Measurements from ENCODE around the gene ANKAR.
"Not testable (repeated sequence)": the region's sequence is repeated elsewhere in the genome, so short reads cannot be mapped to it uniquely, and the experiment has no call there.

The ANKAR gene

GRCh38 chr2:189641590-189641989 is 32.9 kb upstream of the ANKAR start:
- no peak for DNase-seq
- no peak for TF ChIP-seq CTCF (IDR thresholded peaks at IDR 0.05; ENCODE audit: low read depth, low read length)
- Histone ChIP-seq H3K27me3 (no peaks in the 10 kb centered on the region), H3K36me3 (no peaks in the 10 kb centered on the region), H3K4me3 (ENCODE audit: low read depth, low read length) (no peak overlapping the region), H3K4me1 (no peaks in the 10 kb centered on the region), H3K9me3 (no peaks in the 10 kb centered on the region)

GRCh38 chr2:189646521-189646920 is 27.9 kb upstream of the ANKAR start:
- H3K9me3 ChIP-seq = no peaks in the 10 kb centered on the region
- H3K4me3 ChIP-seq (ENCODE audit: low read depth, low read length) = no peak overlapping the region
- H3K4me1 ChIP-seq = no peaks in the 10 kb centered on the region
- H3K36me3 ChIP-seq = no peaks in the 10 kb centered on the region
- no peak for DNase-seq
- no peaks in the 10 kb centered on the region for H3K27me3 ChIP-seq
- no peak for TF ChIP-seq CTCF (IDR thresholded peaks at IDR 0.05; ENCODE audit: low read depth, low read length)

GRCh38 chr2:189648846-189649509 is 25.5 kb upstream of the ANKAR start:
- H3K36me3 ChIP-seq = no peaks in the 10 kb centered on the region
- no peaks in the 10 kb centered on the region for H3K9me3 ChIP-seq
- TF ChIP-seq CTCF (IDR thresholded peaks at IDR 0.05; ENCODE audit: low read depth, low read length) = no peak
- H3K27me3 ChIP-seq = no peaks in the 10 kb centered on the region
- no peaks in the 10 kb centered on the region for H3K4me1 ChIP-seq
- H3K4me3 ChIP-seq (ENCODE audit: low read depth, low read length) = no peak overlapping the region
- DNase-seq = no peak

GRCh38 chr2:189651284-189651683 is 23.2 kb upstream of the ANKAR start:
- Histone ChIP-seq H3K9me3 (no peaks in the 10 kb centered on the region), H3K4me3 (ENCODE audit: low read depth, low read length) (no peak overlapping the region), H3K36me3 (no peaks in the 10 kb centered on the region), H3K27me3 (no peaks in the 10 kb centered on the region), H3K4me1 (no peaks in the 10 kb centered on the region)
- no peak for DNase-seq
- TF ChIP-seq CTCF (IDR thresholded peaks at IDR 0.05; ENCODE audit: low read depth, low read length) = no peak

GRCh38 chr2:189653464-189653863 is 21.0 kb upstream of the ANKAR start:
- not testable (repeated sequence) for H3K27me3 ChIP-seq; DNase-seq; H3K36me3 ChIP-seq; H3K4me3 ChIP-seq (ENCODE audit: low read depth, low read length); H3K9me3 ChIP-seq; H3K4me1 ChIP-seq

GRCh38 chr2:189654641-189655040 is 19.8 kb upstream of the ANKAR start:
- no peak for DNase-seq
- TF ChIP-seq CTCF (IDR thresholded peaks at IDR 0.05; ENCODE audit: low read depth, low read length) = no peak
- H3K9me3 ChIP-seq = no peaks in the 10 kb centered on the region
- no peaks in the 10 kb centered on the region for H3K36me3 ChIP-seq
- no peaks in the 10 kb centered on the region for H3K4me1 ChIP-seq
- no peaks in the 10 kb centered on the region for H3K27me3 ChIP-seq
- no peak overlapping the region for H3K4me3 ChIP-seq (ENCODE audit: low read depth, low read length)

GRCh38 chr2:189657867-189658266 is 16.6 kb upstream of the ANKAR start:
- Histone ChIP-seq H3K27me3 (no peaks in the 10 kb centered on the region), H3K4me1 (no peaks in the 10 kb centered on the region), H3K9me3 (no peaks in the 10 kb centered on the region), H3K4me3 (ENCODE audit: low read depth, low read length) (no peak overlapping the region), H3K36me3 (no peaks in the 10 kb centered on the region)
- no peak for DNase-seq
- no peak for TF ChIP-seq CTCF (IDR thresholded peaks at IDR 0.05; ENCODE audit: low read depth, low read length)
